A549 treated with AZD2906 at 1 μM for 4 hours (cell line): ENCODE data around the gene FBLN7. TPM values are rescaled to one million over a fixed set of nuclear protein-coding genes. Genes with fewer than 3 reads are reported as not detected.

Source experiments
- total RNA-seq: library from RNA; stranded (reverse); fragments of 200-300 nt; extraction: Qiagen RNA extraction; gene quantifications from 5 replicates; pipeline ENCODE4 v1.2.3, GENCODE V29; 2022

FBLN7 gene, protein sequence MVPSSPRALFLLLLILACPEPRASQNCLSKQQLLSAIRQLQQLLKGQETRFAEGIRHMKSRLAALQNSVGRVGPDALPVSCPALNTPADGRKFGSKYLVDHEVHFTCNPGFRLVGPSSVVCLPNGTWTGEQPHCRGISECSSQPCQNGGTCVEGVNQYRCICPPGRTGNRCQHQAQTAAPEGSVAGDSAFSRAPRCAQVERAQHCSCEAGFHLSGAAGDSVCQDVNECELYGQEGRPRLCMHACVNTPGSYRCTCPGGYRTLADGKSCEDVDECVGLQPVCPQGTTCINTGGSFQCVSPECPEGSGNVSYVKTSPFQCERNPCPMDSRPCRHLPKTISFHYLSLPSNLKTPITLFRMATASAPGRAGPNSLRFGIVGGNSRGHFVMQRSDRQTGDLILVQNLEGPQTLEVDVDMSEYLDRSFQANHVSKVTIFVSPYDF
- 0.37 to 0.67 TPM (median 0.53 TPM) in 5 replicates for total RNA-seq

DNA sequence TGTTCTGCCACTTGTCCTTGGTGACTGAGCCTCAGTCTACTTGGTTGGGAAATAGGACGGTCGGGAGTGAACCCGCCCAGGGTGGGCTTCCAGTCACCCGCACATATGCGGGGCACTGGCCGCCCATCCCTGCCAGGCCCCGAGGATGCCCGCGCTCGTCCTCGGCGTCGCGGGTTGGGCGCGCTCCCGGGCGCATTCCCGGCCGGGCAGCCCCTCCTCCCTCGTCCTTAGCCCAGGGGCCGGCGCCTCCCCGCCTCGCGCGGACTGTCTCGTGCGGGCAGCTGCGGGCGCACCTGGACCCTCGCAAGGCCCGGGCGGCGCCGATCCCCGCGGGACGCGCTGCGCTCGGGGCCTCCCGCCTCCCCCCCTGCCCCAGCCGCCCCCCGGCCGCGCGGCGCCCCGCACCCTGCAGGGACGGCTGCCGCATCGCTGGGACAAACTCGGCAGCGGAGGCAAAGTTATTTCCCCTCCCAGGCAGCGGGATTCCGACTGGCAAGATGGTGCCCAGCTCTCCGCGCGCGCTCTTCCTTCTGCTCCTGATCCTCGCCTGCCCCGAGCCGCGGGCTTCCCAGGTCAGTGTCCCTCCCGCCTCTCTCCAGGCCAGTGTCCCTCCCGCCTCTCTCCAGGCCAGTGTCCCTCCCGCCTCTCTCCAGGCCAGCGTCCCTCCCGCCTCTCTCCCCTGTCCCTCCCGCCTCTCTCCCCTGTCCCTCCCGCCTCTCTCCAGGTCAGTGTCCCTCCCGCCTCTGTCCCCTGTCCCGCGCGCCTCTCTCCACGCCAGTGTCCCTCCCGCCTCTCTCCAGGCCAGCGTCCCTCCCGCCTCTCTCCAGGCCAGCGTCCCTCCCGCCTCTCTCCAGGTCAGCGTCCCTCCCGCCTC is at the start of gene FBLN7:
Gene FBLN7 (plus strand): TSS at position 227 of the 874 bp plus-strand sequence. CDS start 271 bp downstream, at position 498.

Other genes starting within 250 kb of the FBLN7 start
- 3.0 to 4.3 TPM (median 3.3 TPM) in 5 replicates for gene MERTK, start 239.8 kb upstream of the FBLN7 start, total RNA-seq
- gene TMEM87B, start 83.1 kb upstream of the FBLN7 start, total RNA-seq, result 13.2 to 19.9 TPM (median 16.4 TPM) in 5 replicates
- 10.9 to 13.4 TPM (median 11.5 TPM) in 5 replicates for gene ZC3H8, start 116.7 kb downstream of the FBLN7 start, total RNA-seq
- 0.17 to 0.45 TPM (median 0.38 TPM) in 5 replicates for gene ZC3H6, start 137.2 kb downstream of the FBLN7 start, total RNA-seq